Stimulated activated naive CD4-positive, alpha-beta T cell treated with Interleukin-2 at 50 U/mL for 16 hours (primary cell): ENCODE measurements around the gene KIF23.

Experiments used
- DNase-seq: peaks from one replicate; lab custom pipeline; 2025; lab: John Stamatoyannopoulos, UW

KIF23 gene

DNA sequence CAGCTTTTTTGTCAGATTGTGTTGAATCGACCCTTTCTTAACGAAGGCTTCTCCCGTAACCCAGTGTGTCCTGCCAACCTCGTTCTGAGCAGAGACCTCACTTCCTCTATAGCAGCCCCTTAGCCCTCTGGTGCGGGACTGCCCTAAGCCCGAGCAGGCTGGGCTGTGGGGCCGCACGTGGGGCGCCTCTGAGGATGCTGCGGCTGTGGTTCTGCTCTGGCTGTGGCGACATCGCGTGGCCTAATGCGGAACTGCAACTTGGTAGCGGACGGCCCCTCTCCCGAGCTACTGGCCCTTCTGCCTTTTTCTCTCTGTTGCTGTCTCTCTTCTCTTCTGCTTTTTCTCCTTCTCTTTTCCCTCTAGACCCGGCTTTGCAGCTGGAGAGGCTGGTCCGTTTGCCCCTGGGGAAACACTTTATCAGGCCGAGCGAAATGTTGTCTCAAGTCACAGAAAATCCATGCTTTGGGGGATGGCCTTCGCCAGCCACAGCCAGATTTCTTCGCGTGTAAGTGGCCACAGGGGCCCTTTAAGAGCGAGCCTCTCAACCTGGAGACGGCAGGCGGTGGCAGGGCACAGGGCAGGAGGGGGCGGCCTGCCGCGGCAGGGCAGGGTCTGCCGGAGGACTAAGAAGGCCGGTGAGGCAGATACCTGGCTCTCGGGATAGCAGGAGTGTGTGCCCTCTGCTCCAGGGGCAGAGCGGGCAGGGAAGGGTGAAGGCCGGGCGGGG is 19.4 kb upstream of the KIF23 start:
- peak; percentile 76 for DNase-seq

- no peak for DNase-seq
Measured at GRCh38 chr15:69395460-69395859, 18.7 kb upstream of the KIF23 start.

- no peak for DNase-seq
Measured at GRCh38 chr15:69395991-69396390, 18.2 kb upstream of the KIF23 start.

DNA sequence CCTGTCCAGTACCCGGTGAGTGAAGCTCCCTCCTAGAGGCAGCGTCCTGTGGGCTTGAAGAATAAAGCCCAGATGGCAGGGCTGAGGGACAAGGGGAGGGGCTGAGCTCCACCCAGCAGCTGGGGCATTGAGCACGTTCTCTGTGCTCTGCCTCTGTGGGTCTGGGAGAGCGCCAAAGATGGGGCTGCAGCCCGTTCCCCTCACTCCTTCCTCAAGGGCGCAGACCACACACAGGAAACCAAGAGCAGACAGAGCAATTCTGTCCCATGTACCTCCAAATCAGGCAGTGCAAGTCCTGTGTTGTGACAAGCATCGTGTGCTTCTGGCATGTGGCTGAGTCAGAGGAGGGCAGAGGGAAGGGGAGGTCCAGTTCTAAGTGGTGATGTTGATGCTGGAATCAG is 15.7 kb upstream of the KIF23 start:
- no peak for DNase-seq

DNA sequence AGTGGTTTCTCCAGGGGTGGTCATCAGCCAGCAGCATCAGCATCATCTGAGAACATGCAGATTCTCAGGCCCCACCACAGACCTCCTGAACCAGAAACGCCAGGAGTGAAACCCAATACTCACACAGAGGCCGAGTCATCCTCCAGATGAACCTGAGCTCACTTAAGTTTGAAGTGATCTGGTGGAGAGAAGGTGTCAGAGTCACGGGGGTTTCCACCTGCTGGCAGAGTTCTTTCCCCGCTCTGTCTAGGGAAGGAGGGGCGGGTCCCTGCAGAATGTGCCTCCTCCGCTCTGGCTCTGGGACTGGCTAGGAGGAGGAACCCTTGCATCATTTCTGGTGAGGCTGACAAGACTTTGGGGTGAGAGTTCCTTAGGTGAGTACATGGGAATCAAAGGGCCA is 13.3 kb upstream of the KIF23 start:
- DNase-seq, result no peak

DNA sequence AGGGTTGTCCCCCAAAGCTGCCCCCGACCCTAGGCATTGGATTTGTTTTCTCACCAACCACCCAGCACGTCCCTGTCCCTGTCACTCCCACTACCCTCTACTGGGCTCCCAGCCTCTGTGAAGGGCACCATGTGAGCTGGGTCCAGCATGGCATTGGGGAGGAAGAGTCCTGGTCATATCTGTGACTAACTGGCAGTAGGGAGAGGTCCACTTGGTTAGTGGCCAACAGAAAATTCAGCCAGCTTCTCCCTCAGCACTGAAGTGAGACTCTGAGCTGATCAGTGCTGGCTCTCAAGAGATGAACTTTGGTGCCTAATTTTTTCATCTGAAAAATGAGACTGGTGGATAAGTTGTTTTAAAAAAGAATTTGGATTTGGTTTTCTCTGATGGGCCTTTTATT is 11.3 kb upstream of the KIF23 start:
- DNase-seq, result no peak

- DNase-seq, result no peak
Measured at GRCh38 chr15:69403594-69403993, 10.6 kb upstream of the KIF23 start.

GRCh38 chr15:69405110-69405509 is 9.0 kb upstream of the KIF23 start:
- no peak for DNase-seq

DNA sequence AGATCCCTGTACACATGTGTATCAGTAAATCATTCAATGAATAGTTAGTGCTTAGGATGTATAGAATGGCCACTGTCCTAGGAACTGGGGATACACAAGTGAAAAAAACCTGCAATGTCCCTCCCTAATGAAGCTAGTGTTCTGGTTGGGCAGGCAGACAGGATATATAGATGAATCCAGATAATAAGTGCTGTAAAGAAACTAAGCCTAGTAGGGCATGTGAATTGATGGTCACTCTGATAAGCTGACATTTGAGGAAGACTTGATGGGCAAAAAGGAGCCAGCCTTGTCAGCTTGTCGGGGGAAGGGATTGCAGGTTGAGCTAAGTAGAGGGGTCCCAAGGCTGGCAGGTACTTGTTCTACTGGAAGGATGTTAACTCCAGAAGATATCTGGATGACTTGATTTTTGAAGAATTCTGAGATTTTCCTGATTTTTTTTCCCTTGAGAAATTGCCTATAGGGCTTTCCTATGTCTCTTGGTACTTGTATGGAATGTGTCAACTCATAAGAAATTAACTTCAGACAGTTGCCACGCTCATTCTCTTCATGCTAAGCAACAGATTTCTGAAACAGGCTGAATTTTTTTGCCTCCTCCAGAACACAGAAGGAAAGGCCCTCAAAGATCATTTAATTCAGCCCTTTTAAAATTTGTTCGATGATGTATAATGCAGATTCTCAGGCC is 6.3 kb upstream of the KIF23 start:
- DNase-seq, result no peak

- no peak for DNase-seq
Measured at GRCh38 chr15:69408841-69409240, 5.3 kb upstream of the KIF23 start.

- no peak for DNase-seq
Measured at GRCh38 chr15:69410248-69410874, 3.8 kb upstream of the KIF23 start.

- DNase-seq, result no peak
Measured at GRCh38 chr15:69412274-69412673, 1.9 kb upstream of the KIF23 start.

DNA sequence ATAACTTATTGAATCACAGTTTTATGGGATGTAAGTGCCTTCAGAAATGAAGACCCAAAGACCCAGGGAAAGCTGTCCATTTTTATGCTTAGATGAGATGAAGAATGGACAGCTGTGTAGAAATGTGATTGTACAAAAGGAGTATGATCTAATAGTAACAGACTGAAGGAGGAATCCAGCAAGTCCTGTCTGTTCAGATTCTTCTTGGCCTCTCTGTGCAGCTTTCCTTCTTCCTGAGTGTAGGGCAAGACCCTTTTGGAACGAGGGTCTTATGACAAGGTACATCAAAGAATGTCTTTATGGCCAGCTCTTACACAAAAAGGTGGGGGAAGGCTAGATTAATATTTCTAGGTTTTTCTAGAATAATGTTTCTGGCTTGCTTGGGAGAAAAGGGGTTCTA is 1.4 kb upstream of the KIF23 start:
- no peak for DNase-seq

GRCh38 chr15:69414701-69415167 is 585 bp downstream of the KIF23 start:
- DNase-seq, result no peak

DNA sequence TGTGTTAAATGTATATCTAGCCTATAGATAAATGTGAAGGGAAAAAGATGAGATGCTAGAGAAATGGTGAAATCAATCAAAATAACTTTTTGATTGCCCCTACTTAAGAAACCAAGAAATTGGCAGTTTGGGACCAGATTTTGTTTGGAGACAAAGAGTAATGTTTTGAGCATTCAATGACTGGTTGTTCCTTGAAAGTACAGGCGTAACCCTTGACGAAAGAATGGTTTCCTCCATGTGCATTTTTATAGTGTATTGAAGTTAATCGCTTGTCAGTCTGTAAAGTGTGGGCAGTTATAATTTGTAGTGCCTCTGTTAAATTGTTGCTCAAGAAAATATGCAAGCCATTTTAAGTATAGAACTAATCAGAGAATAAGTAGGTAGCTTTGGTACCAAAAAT is 1.2 kb downstream of the KIF23 start:
- DNase-seq, result no peak

DNA sequence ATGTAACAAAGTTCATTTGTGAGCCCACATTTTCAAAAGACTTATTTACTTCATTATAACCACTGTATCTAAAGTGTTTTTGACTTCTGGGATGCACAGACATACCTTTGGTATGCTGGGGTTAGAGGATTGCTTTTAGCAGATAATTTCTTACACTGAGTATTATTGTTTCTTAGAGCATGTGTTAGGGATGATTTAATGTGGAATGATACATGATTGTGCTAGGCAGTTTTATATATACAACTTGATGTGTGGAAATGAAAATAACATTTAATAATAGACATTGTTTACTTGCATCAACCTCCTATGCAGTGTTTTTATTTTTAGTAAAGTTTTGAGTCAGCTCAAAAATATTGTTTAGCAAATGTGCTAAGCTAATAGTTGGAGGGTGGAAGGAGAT is 3.4 kb downstream of the KIF23 start:
- DNase-seq, result no peak

GRCh38 chr15:69421498-69421897 is 7.3 kb downstream of the KIF23 start:
- no peak for DNase-seq

DNA sequence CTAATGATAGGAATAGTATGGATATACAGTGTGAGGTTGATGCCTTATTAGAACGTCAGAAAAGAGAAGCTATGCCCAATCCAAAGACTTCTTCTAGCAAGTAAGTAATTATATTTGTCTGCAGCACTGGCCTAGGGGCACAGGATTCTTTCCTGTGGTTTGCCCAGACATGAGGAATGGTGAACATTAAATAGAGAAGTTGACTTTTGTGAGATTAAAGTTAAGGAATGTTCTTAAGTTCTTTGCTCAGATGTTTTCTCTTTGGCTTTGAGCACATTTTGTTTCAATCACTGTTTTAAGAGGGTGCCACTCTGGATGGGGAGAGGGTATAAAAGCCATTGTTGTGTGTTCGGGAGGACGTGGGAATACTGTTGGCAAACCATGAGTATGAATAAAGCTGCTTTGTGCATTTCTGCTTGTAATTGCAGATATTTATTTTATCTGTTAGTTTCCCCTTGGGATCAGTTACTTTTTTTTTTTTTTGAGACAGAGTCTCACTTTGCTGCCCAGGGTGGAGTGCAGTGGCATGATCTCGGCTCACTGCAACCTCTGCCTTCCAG is 8.3 kb downstream of the KIF23 start:
- no peak for DNase-seq

GRCh38 chr15:69424001-69424400 is 9.9 kb downstream of the KIF23 start:
- no peak for DNase-seq

- DNase-seq, result no peak
Measured at GRCh38 chr15:69424748-69425413, 10.7 kb downstream of the KIF23 start.

GRCh38 chr15:69433831-69434230 is 19.7 kb downstream of the KIF23 start:
- DNase-seq, result no peak

GRCh38 chr15:69434238-69434637 is 20.1 kb downstream of the KIF23 start:
- no peak for DNase-seq
